Endothelial cell of umbilical vein (primary cell): ENCODE data around the gene NR6A1. TPM values are rescaled to one million over a fixed set of nuclear protein-coding genes. Genes with fewer than 3 reads are reported as not detected.

Source experiments
- BruUV-seq: library from RNA; stranded (reverse); fragments of 400-500 nt; replicated peaks from 2 replicates; lab custom pipeline; 2021; lab: Mats Ljungman, UMichigan
- CTCF ChIA-PET: fragments of 300-600, 350-600 bp; sonication (Branson Sonifier 250); formaldehyde crosslinking; loops from one replicate; lab custom pipeline; 2021; ENCODE audit warnings: antibody characterized with exemption, inconsistent platforms; lab: Charles Lee
- POLR2A ChIA-PET: fragments of 300-600, 350-600 bp; sonication (Branson Sonifier 250); formaldehyde crosslinking; loops from one replicate; lab custom pipeline; 2021; ENCODE audit warnings: antibody characterized with exemption, inconsistent platforms; lab: Charles Lee
- DNase-seq: peaks from one replicate; pipeline ENCODE4 v3.0.0-alpha.2; 2011; ENCODE audit warnings: low read depth, low spot score
- FAIRE-seq: peaks from 2 replicates; lab custom pipeline; 2011; peaks lifted over from hg19 to GRCh38; lab: Jason Lieb, UNC
- H2AFZ ChIP-seq: 2 replicates; pipeline ENCODE4 v1.6.0; 2012; ENCODE audit warnings: low read depth, low read length, control low read depth, inconsistent platforms
- H3K27ac ChIP-seq: 2 replicates; pipeline ENCODE4 v1.5.1; 2011; ENCODE audit warnings: low read depth, mild to moderate bottlenecking, control low read depth, low read length, moderate library complexity; ENCODE audit not compliant: insufficient read depth
- H3K27me3 ChIP-seq, 2 experiments: 2 replicates each; pipeline versions ENCODE4 v1.6.0 to v1.6.1; 2011; ENCODE audit warnings: low read length in 2 of 2, mixed read lengths in 1 of 2; ENCODE audit not compliant: control insufficient read depth in 2 of 2, insufficient read depth in 2 of 2
- H3K36me3 ChIP-seq, 2 experiments: 2 replicates in 1 of 2; 3 replicates in 1 of 2; pipeline ENCODE4 v1.5.1; 2011; ENCODE audit warnings: low read length in 2 of 2, mild to moderate bottlenecking in 1 of 2, moderate library complexity in 1 of 2; ENCODE audit not compliant: control insufficient read depth in 2 of 2, insufficient read depth in 2 of 2; ENCODE audit errors: extremely low read depth in 1 of 2
- H3K4me1 ChIP-seq: 3 replicates; pipeline ENCODE4 v1.5.1; 2011; ENCODE audit warnings: mild to moderate bottlenecking, low read length; ENCODE audit not compliant: control insufficient read depth, insufficient read depth; ENCODE audit errors: extremely low read depth
- H3K4me2 ChIP-seq: 2 replicates; pipeline ENCODE4 v1.6.1; 2011; ENCODE audit warnings: low read length, control low read depth, mixed read lengths; ENCODE audit not compliant: insufficient read depth
- H3K4me3 ChIP-seq, 3 experiments: fragments of 200-600 bp in 1 of 3; sonication (generic), shearing (Covaris generic) in 1 of 3; replicated peaks in 1 of 3; 2 replicates each; pipeline ENCODE4 v1.5.1; 2011 to 2016; ENCODE audit warnings: control low read depth in 3 of 3, low read length in 3 of 3, mild to moderate bottlenecking in 2 of 3, inconsistent platforms in 1 of 3, low read depth in 1 of 3, moderate library complexity in 1 of 3; ENCODE audit not compliant: insufficient read depth in 1 of 3
- H3K79me2 ChIP-seq: 2 replicates; pipeline ENCODE4 v1.6.0; 2012; ENCODE audit warnings: low read length, inconsistent platforms; ENCODE audit not compliant: control insufficient read depth, insufficient read depth
- H3K9ac ChIP-seq: replicated peaks from 2 replicates; pipeline ENCODE3; 2011; ENCODE audit warnings: low read length, control low read depth; ENCODE audit not compliant: insufficient read depth; ENCODE audit errors: extremely low read depth
- H3K9me1 ChIP-seq: replicated peaks from 3 replicates; pipeline ENCODE4 v1.6.0; 2011; ENCODE audit warnings: mild to moderate bottlenecking, low read length; ENCODE audit not compliant: control insufficient read depth, insufficient read depth; ENCODE audit errors: extremely low read depth
- H3K9me3 ChIP-seq: replicated peaks from 2 replicates; pipeline ENCODE4 v1.5.1; 2012; ENCODE audit warnings: low read length, inconsistent platforms; ENCODE audit not compliant: control insufficient read depth, insufficient read depth
- H4K20me1 ChIP-seq: replicated peaks from 2 replicates; pipeline ENCODE3; 2011; ENCODE audit warnings: mild to moderate bottlenecking, low read length; ENCODE audit not compliant: control insufficient read depth, insufficient read depth; ENCODE audit errors: extremely low read depth
- EZH2 ChIP-seq: IDR thresholded peaks from 2 replicates; pipeline ENCODE4 v1.6.1; 2012; ENCODE audit warnings: borderline replicate concordance, low read depth, mild to moderate bottlenecking, moderate library complexity, low read length, inconsistent platforms; ENCODE audit not compliant: severe bottlenecking
- FOS ChIP-seq: IDR thresholded peaks from 2 replicates; pipeline ENCODE4 v1.6.1; 2011; ENCODE audit warnings: mild to moderate bottlenecking, low read length, moderate library complexity, borderline replicate concordance; ENCODE audit not compliant: insufficient read depth
- GATA2 ChIP-seq: IDR thresholded peaks from 2 replicates; pipeline ENCODE4 v1.7.0; 2011; ENCODE audit warnings: low read depth, mild to moderate bottlenecking, moderate library complexity, mixed read lengths, low read length; ENCODE audit not compliant: insufficient read length, insufficient read depth
- JUN ChIP-seq: IDR thresholded peaks from 2 replicates; pipeline ENCODE4 v1.6.1; 2011; ENCODE audit warnings: borderline replicate concordance, low read depth; ENCODE audit not compliant: insufficient read length, insufficient read depth
- MYC ChIP-seq: IDR thresholded peaks from one replicate; pipeline ENCODE4 v1.6.1; 2011; ENCODE audit warnings: mild to moderate bottlenecking, low read depth, low read length
- POLR2A ChIP-seq: IDR thresholded peaks from 2 replicates; pipeline ENCODE4 v1.6.1; 2012; ENCODE audit warnings: low read depth, mild to moderate bottlenecking, control low read depth, low read length
- POLR2AphosphoS5 ChIP-seq: IDR thresholded peaks from 2 replicates; pipeline ENCODE4 v1.6.1; 2012; ENCODE audit warnings: low read depth, mild to moderate bottlenecking, control low read depth, low read length, moderate library complexity; ENCODE audit not compliant: insufficient read depth
- dilution Hi-C: fragments of 300-500 bp; cut with MboI; formaldehyde crosslinking; loops from one replicate; pipeline ENCODE4 v1.15.0; 2019; ENCODE audit warnings: low sequenced_read_pairs; ENCODE audit not compliant: extremely low pct_ligation_motif_present
- intact Hi-C: fragments of 100-400 bp; cut with micrococcal nuclease; formaldehyde crosslinking; loops from one replicate; pipeline ENCODE4 v1.10.0; 2022
- polyA plus RNA-seq, 4 experiments: library from polyadenylated mRNA; depleted of rRNA in 3 of 4; stranded (reverse) in 3 of 4; unstranded in 1 of 4; fragments of >200 nt; gene quantifications; 2 replicates each; pipeline versions ENCODE4 v1.2.1 to v1.2.3, GENCODE V29; 2011 to 2012; ENCODE audit warnings: missing spikeins in 1 of 4
- total RNA-seq: library from RNA; stranded (reverse); gene quantifications from 2 replicates; pipeline ENCODE4 v1.2.3, GENCODE V29; 2021
- TF ChIP-seq, protein P1 (sequence below), 2 donors: IDR thresholded peaks; 1 replicate in 1 of 2; 2 replicates in 1 of 2; pipeline ENCODE4 v1.5.1; 2011; ENCODE audit warnings: low read length in 2 of 2, mild to moderate bottlenecking in 2 of 2, moderate library complexity in 2 of 2, control low read depth in 1 of 2, inconsistent platforms in 1 of 2, low read depth in 1 of 2; ENCODE audit not compliant: insufficient read depth in 1 of 2; ENCODE audit errors: extremely low read depth in 1 of 2
- TF ChIP-seq, protein P2 (sequence below): IDR thresholded peaks from 2 replicates; pipeline ENCODE4 v1.6.1; 2011; ENCODE audit not compliant: insufficient read depth, insufficient read length

NR6A1 gene
- total and polyA plus RNA-seq, 2 donors (not counting 3 experiments of a cell fraction or from before 2014, with no cell fraction given): 0.17 to 1.2 TPM

GRCh38 chr9:124680714-124681390 lies 90.3 kb downstream of the NR6A1 start:
- no peaks in the 10 kb centered on the region for H3K9me1 ChIP-seq
- dilution Hi-C loops: no loop called here
- no peaks in the 10 kb centered on the region for H3K27me3 ChIP-seq
- no TSS peak for BruUV-seq
- no peak overlapping the region for H2AFZ ChIP-seq
- H4K20me1 ChIP-seq: no peaks in the 10 kb centered on the region
- no peak overlapping the region for H3K9ac ChIP-seq
- no peaks in the 10 kb centered on the region for H3K4me1 ChIP-seq
- H3K36me3 ChIP-seq: no peaks in the 10 kb centered on the region
- POLR2A ChIA-PET: no interaction called here
- intact Hi-C loops: loop anchor here (2.0 kb wide), 1 partner anchor 32 kb away; no protein-coding TSS in a partner anchor
- CTCF ChIA-PET: interaction anchor here (1.9 to 4.3 kb wide), 2 partner anchors 12 to 64 kb away, joined by 5 to 19 read pairs; no protein-coding TSS in a partner anchor
- H3K27ac ChIP-seq: no peak overlapping the region
- no peak overlapping the region for H3K4me2 ChIP-seq
- no peak overlapping the region for H3K4me3 ChIP-seq
- DNase-seq: no peak
- H3K9me3 ChIP-seq: no peaks in the 10 kb centered on the region
- FAIRE-seq: no peak
- H3K79me2 ChIP-seq: peaks cover 8% of the 10 kb centered on the region
- TF ChIP-seq, protein P1, sequence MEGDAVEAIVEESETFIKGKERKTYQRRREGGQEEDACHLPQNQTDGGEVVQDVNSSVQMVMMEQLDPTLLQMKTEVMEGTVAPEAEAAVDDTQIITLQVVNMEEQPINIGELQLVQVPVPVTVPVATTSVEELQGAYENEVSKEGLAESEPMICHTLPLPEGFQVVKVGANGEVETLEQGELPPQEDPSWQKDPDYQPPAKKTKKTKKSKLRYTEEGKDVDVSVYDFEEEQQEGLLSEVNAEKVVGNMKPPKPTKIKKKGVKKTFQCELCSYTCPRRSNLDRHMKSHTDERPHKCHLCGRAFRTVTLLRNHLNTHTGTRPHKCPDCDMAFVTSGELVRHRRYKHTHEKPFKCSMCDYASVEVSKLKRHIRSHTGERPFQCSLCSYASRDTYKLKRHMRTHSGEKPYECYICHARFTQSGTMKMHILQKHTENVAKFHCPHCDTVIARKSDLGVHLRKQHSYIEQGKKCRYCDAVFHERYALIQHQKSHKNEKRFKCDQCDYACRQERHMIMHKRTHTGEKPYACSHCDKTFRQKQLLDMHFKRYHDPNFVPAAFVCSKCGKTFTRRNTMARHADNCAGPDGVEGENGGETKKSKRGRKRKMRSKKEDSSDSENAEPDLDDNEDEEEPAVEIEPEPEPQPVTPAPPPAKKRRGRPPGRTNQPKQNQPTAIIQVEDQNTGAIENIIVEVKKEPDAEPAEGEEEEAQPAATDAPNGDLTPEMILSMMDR (IDR thresholded peaks at IDR 0.05; ENCODE audit: extremely low read depth in 1 of 2, insufficient read depth in 1 of 2, low read depth in 1 of 2, low read length in 2 of 2): no peak
- TF ChIP-seq POLR2AphosphoS5: no peak
- no peak for TF ChIP-seq FOS
- no peak for TF ChIP-seq MYC
- no peak for TF ChIP-seq JUN
- no peak for TF ChIP-seq EZH2
- TF ChIP-seq, protein P2, sequence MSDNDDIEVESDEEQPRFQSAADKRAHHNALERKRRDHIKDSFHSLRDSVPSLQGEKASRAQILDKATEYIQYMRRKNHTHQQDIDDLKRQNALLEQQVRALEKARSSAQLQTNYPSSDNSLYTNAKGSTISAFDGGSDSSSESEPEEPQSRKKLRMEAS: no peak
- no peak for TF ChIP-seq GATA2
- no peak for TF ChIP-seq POLR2A
